NCI-H82 (cell line): ENCODE measurements around the gene ZSCAN30.

Experiments
- DNase-seq: peaks from one replicate; lab custom pipeline; 2025; lab: John Stamatoyannopoulos, UW

The ZSCAN30 gene

DNA sequence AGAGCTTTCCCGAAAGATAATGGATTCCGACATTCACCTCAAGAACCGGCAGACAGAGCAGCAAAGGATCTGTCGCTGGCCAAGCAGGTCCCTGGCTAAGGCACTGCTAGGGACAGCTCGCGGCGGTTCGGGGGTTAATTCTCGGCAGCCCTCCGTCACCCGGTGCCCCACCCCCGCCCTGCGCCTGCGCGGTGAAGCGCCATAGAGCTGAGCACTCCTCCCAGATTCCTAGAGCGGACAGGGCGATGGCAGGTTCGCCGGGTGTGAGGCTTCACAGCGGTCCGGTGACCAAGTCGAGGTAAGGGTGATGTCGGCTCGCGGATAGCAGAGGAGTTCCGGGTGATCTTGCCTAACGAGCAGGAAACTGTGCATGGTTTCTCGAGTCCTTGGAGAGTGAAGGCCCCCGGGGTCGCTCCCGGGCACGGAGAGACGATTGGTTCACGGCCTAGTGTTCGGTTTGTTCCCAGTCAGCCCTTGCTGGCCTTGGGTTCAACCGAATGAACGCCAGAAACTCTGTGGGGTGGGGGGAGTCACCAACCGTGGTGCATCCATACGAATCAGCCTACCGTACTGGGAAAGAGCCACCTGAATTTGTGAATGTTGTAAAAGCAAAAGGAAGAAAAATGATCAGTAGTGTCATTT, at the start of gene ZSCAN30:
ZSCAN30 (minus strand) TSS at position 136 of the 642 bp plus-strand sequence. CDS start 25,877 bp downstream, outside the sequence.
- DNase-seq = peak; percentile 95

GRCh38 chr18:35337286-35337685, 47.3 kb upstream of the ZSCAN30 start:
- DNase-seq = no peak

DNA sequence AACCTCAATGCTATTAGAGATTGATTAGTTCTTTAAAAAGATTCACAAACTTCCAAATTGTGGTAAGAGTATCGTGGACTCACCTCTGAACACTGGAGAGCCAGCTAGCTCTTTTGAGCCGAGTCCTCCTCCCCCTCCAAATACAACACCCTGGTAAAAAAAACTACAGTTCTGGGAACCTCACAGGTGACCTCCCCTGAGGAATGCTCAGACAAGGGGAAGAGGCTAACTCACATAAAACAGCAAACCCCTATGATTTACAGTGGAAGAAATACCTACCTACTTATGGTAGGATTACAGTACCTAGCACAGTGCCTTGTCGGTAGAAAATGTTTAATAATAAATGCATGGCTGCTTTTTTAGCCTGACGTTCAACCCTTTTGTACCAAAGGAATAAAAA, 45.8 kb upstream of the ZSCAN30 start:
- DNase-seq = no peak

GRCh38 chr18:35334821-35335220, 44.8 kb upstream of the ZSCAN30 start:
- no peak for DNase-seq

DNA sequence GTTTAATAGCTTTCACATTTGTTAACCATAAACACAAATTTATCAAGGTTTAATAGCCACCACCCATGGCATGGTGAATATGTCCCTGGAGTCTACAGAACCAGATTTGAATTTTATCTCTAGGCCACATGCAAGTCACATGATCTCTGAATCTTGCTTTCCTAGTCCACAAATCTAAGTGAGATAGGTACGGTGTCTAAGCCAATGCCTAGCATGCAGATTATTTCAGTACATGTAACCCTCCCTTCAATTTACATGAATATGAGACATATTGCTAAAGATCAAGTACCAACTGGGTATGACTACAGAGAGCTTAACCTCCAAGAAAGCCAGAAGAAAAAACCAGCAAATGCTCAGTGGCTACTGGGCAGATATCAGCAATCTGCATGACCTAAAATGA, 44.2 kb upstream of the ZSCAN30 start:
- DNase-seq = no peak

- no peak for DNase-seq
Observed at GRCh38 chr18:35331367-35332087, 41.5 kb upstream of the ZSCAN30 start.

DNA sequence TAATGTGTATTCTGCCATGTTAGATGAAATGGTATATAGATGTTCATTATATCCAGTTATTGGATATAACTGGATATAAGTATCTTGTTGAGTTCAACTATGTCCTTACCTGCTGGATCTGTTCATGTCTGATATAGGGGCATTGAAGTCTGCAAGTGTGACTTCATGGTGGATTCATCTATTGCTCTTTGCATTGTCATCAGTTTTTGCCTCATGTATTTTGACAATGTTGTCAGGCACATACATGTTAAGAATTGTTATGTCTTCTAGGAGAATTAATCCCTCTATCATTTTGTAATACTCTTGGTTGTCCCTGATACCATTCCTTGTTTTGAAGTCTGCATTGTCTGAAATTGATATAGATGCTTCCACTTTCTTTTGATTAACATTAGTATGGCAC, 38.8 kb upstream of the ZSCAN30 start:
- no peak for DNase-seq

DNA sequence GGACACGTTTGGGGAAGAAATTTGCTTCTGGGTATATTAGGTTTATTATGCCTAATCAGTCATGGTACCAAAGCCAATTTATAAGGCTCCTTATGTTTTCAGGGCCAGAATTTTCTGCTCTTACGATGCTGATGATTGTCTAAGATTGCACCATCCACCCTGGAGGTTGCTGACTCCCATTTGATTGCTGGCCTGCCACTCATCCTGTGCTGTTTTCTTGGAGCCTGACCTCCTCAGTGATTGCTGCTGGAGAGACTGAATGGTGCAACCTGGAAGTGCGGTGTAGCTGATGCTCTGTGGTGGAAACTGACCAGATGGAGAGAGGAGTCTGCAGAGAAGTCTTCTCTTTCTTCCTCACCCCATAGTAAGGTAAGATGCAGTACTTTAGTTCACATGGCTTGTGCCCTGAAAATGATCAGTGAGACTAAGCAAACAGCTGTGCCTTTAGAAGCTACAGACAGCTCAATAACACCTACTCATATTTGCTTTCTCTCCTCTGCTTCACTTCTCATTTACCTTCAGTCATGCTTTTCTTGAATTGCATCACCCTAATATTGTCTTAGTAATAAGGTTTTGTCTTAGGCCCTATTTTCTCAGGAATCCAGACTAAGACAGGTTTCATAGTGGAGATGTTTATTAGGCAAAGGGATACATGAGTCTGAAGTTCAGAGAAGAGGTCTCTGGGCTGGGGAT, 36.8 kb upstream of the ZSCAN30 start:
- no peak for DNase-seq

DNA sequence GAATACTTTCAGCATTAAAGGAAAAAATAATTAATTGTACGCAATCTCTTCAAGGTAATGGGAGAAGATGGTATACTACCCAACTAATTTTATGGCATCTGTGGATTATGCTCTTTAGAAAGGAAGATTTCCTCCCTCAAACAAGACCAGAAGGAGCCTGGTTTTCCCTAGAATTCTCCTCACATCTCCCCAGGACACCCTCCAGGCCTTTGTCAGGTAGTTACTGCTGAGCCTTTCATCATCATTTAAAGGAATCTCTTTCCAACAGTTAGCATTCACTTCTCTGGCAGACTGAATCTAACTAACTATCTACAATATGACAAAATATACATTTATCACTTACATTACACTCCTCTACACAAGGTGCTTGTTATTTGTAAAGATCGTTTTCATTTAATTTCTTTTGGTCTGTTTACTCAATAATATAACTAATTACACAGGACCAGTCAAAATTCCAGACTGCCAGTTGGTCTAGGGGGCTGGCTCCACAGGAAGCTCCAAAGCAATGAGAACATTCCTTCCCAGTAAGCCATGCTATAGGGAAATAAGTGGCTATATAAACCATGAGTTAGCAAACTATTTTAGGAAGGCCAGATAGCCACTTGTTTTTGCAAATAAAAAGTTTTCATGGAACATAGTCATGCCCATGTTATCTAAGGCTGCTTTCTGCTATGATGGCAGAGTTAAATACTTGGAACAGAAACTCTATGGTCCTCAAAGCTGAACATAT, 35.1 kb upstream of the ZSCAN30 start:
- no peak for DNase-seq

DNA sequence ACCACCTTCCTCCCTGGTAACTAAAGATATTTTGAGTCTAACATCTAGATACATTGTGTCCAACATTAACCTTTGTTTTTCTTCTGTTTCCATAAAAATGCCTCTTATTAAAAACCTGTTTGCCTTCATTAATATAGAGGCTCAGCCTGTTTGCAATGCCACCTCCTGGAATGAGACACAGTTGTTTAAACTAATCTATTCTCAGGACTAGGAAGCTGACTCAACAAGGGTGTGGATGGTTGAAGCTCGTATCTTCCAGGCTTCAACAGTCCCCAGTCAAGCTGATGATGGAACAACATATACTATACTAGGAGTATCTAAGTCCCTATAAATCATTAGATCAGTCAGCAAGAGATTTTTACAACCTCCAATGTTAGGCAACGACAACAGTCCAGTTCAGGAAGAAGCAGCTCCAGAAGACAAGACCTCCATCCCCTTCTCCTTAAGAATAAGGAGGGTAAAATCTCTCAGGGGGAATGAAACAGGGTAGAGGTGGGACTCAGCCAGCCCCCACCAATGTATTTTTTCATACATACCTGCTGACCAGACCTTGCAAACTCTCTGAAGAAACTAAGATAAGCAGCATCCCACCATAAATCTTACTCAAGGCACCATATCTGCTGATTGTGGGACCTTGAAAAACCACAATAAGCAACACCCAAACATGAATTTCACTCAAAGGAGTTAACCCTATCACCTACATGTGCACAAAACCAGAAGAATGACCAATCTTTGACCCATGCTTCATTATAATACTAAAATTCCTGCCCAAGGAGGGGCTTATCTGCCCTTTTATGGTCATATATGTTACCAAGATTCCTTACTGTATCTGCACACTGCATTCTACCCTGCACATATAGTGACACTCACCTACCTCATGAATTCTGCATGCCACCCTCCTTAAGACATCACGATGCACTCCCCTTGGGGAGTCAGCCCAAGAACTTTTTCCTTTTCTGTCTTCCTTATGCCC, 32.7 kb upstream of the ZSCAN30 start:
- no peak for DNase-seq

- no peak for DNase-seq
Observed at GRCh38 chr18:35311496-35311895, 21.5 kb upstream of the ZSCAN30 start.

- DNase-seq = no peak
Observed at GRCh38 chr18:35306588-35307250, 16.7 kb upstream of the ZSCAN30 start.

- no peak for DNase-seq
Observed at GRCh38 chr18:35303610-35304009, 13.6 kb upstream of the ZSCAN30 start.

- no peak for DNase-seq
Observed at GRCh38 chr18:35296060-35296459, 6.0 kb upstream of the ZSCAN30 start.

GRCh38 chr18:35291166-35291565, 1.1 kb upstream of the ZSCAN30 start:
- no peak for DNase-seq

DNA sequence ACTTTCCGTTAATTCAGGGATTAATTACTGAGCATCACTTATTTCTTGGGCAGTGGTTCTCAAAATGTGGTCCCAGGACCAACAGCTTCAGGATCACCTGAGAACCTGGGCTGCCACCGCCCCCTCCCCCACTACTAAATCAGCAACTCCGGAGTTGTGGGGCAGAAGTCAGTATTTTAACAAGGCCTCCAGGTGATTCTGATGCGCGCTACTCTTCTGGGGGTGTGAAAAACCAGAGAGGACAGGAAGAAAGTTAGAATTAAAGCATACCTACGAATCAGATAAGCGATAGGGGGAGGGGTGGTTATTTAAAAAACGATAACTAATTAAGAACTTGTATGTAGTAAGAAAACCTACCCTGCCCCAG, 319 bp downstream of the ZSCAN30 start:
- no peak for DNase-seq

GRCh38 chr18:35289293-35289692, 736 bp downstream of the ZSCAN30 start:
- peak; percentile 16 for DNase-seq

GRCh38 chr18:35284841-35285240, 5.2 kb downstream of the ZSCAN30 start:
- no peak for DNase-seq

- no peak for DNase-seq
Observed at GRCh38 chr18:35283923-35284794, 5.9 kb downstream of the ZSCAN30 start.

GRCh38 chr18:35282353-35282752, 7.7 kb downstream of the ZSCAN30 start:
- no peak for DNase-seq
